ENCODE measurements around the gene HBG2. TPM values are rescaled to one million over a fixed set of nuclear protein-coding genes. Genes with fewer than 3 reads are reported as not detected.

HBG2 gene
- total RNA-seq, 2 donors from 2014 or later, result 0.71 TPM; not detected in 1

- intact Hi-C loops (cut with DNase I), result loop anchor here (5.0 to 10.0 kb wide), 2 partner anchors 81 to 694 kb away; no protein-coding TSS in a partner anchor
- DNase-seq (ENCODE audit: low spot score), result no peak
These were observed 51.2 kb downstream of the HBG2 start for GRCh38 chr11:5203366-5203765.

Other genes starting within 250 kb of the HBG2 start
- not detected for gene OR52J3, start 208.3 kb downstream of the HBG2 start, total RNA-seq
- gene OR52E2, start 195.2 kb downstream of the HBG2 start, total RNA-seq, result not detected
- gene OR52E1, start 185.2 kb downstream of the HBG2 start, total RNA-seq, result not detected
- gene OR52A5, start 116.4 kb downstream of the HBG2 start, total RNA-seq, result not detected
- gene OR52A1, start 100.0 kb downstream of the HBG2 start, total RNA-seq, result not detected
- gene OR51V1, start 54.1 kb downstream of the HBG2 start, total RNA-seq, result not detected
- gene HBB, start 27.7 kb downstream of the HBG2 start, total RNA-seq, result 1,000 to 10,000 TPM; 1,053 to 3,910 TPM
- gene HBD, start 20.3 kb downstream of the HBG2 start, total RNA-seq, result 1 to 10 TPM; 1.4 to 4.8 TPM
- gene HBG1, start 4.9 kb downstream of the HBG2 start, total RNA-seq, result not detected
- gene HBE1, start 15.2 kb upstream of the HBG2 start, total RNA-seq, result not detected
- gene OR51B4, start 47.2 kb upstream of the HBG2 start, total RNA-seq, result under 1 TPM in 1 of 2 donors, not detected in 1; 0.46 TPM
- not detected for gene OR51B2, start 69.5 kb upstream of the HBG2 start, total RNA-seq
- gene OR51B5, start 88.7 kb upstream of the HBG2 start, total RNA-seq, result under 1 TPM; 0.29 to 0.51 TPM
- not detected for gene OR51B6, start 96.7 kb upstream of the HBG2 start, total RNA-seq
- gene OR51M1, start 129.0 kb upstream of the HBG2 start, total RNA-seq, result not detected
- not detected for gene OR51Q1, start 167.3 kb upstream of the HBG2 start, total RNA-seq
- not detected for gene OR51I1, start 186.7 kb upstream of the HBG2 start, total RNA-seq
- gene OR51I2, start 194.5 kb upstream of the HBG2 start, total RNA-seq, result not detected
- gene OR52D1, start 233.9 kb upstream of the HBG2 start, total RNA-seq, result not detected